Spinal cord (tissue), 10 donors: ENCODE data around the gene GRIK3. TPM values are rescaled to one million over a fixed set of nuclear protein-coding genes. Genes with fewer than 3 reads are reported as not detected.
"Not testable (repeated sequence)": the region's sequence is repeated elsewhere in the genome, so short reads cannot be mapped to it uniquely, and the experiment has no call there.

Experiments
- DNase-seq, 6 donors: peaks; one replicate each; pipeline versions ENCODE4 v3.0.0 to v3.0.0-alpha.2; 2013 to 2015; ENCODE audit warnings: low spot score in 6 of 6, low read depth in 4 of 6
- H3K27ac ChIP-seq: one replicate; pipeline ENCODE4 v1.5.1; 2013; ENCODE audit warnings: low read depth, low read length, control low read depth
- H3K27me3 ChIP-seq: one replicate; pipeline ENCODE4 v1.6.1; 2013; ENCODE audit warnings: low read length; ENCODE audit not compliant: control insufficient read depth, insufficient read depth
- H3K36me3 ChIP-seq: one replicate; pipeline ENCODE4 v1.6.1; 2013; ENCODE audit warnings: low read length; ENCODE audit not compliant: control insufficient read depth, insufficient read depth
- H3K4me1 ChIP-seq: one replicate; pipeline ENCODE4 v1.6.1; 2013; ENCODE audit warnings: low read length; ENCODE audit not compliant: control insufficient read depth, insufficient read depth
- H3K4me3 ChIP-seq: one replicate; pipeline ENCODE4 v1.5.1; 2013; ENCODE audit warnings: low read depth, low read length, control low read depth
- H3K9me3 ChIP-seq: one replicate; pipeline ENCODE4 v1.6.1; 2013; ENCODE audit warnings: low read length; ENCODE audit not compliant: control insufficient read depth, insufficient read depth
- WGBS: methylation state at CpG from one replicate; pipeline ENCODE4 v1.1.5; 2013; ENCODE audit warnings: missing lambda C conversion rate; ENCODE audit not compliant: insufficient coverage; 5-methylcytosine and 5-hydroxymethylcytosine counted together
- polyA plus RNA-seq, 2 donors: library from polyadenylated mRNA; unstranded; fragments of 120-200 nt; gene quantifications; one replicate each; pipeline ENCODE4 v1.2.1, GENCODE V29; 2013; ENCODE audit not compliant: insufficient read length in 2 of 2
- total RNA-seq, 2 donors: library from RNA; depleted of rRNA in 1 of 2; stranded (reverse); fragments of 120-200 nt in 1 of 2; fragments of >200 nt in 1 of 2; gene quantifications; one replicate each; pipeline versions ENCODE4 v1.2.3 to v1.2.4, GENCODE V29; 2013 to 2014
- donor health status: healthy.

Gene GRIK3
- total and polyA plus RNA-seq, 4 donors = 18.5 to 43.6 (median 31.3) TPM

GRCh38 chr1:36912365-36912865 lies 121.9 kb downstream of the GRIK3 start:
- Histone ChIP-seq H3K27me3 (no peaks in the 10 kb centered on the region), H3K4me3 (no peak overlapping the region), H3K9me3 (no peaks in the 10 kb centered on the region), H3K4me1 (peaks cover 31% of the 10 kb centered on the region), H3K36me3 (no peaks in the 10 kb centered on the region), H3K27ac (no peak overlapping the region)
- 55% methylated on average over 2 of the region's 7 CpGs for WGBS
- no peak for DNase-seq

GRCh38 chr1:36911561-36912364 lies 122.6 kb downstream of the GRIK3 start:
- Histone ChIP-seq H3K36me3 (no peaks in the 10 kb centered on the region), H3K4me3 (no peak overlapping the region), H3K27me3 (no peaks in the 10 kb centered on the region), H3K27ac (no peak overlapping the region), H3K4me1 (peaks cover 31% of the 10 kb centered on the region), H3K9me3 (no peaks in the 10 kb centered on the region)
- WGBS = 71% methylated on average over 21 of the region's 21 CpGs
- no peak for DNase-seq

GRCh38 chr1:36910886-36911540 lies 123.3 kb downstream of the GRIK3 start:
- Histone ChIP-seq H3K27ac (no peak overlapping the region), H3K4me1 (peaks cover 31% of the 10 kb centered on the region), H3K36me3 (no peaks in the 10 kb centered on the region), H3K9me3 (no peaks in the 10 kb centered on the region), H3K27me3 (no peaks in the 10 kb centered on the region), H3K4me3 (no peak overlapping the region)
- DNase-seq = no peak
- 78% methylated on average over 9 of the region's 9 CpGs for WGBS

GRCh38 chr1:36909946-36910725 lies 124.2 kb downstream of the GRIK3 start:
- Histone ChIP-seq H3K36me3 (no peaks in the 10 kb centered on the region), H3K4me1 (peaks cover 31% of the 10 kb centered on the region), H3K27ac (no peak overlapping the region), H3K9me3 (no peaks in the 10 kb centered on the region), H3K27me3 (no peaks in the 10 kb centered on the region), H3K4me3 (no peak overlapping the region)
- DNase-seq = no peak
- WGBS = 49% methylated on average over 6 of the region's 10 CpGs

- not testable (repeated sequence) for H3K4me3 ChIP-seq, H3K27me3 ChIP-seq, H3K27ac ChIP-seq, H3K36me3 ChIP-seq, H3K9me3 ChIP-seq, DNase-seq
- WGBS = 94% methylated on average over 10 of the region's 10 CpGs
- H3K4me1 ChIP-seq = peaks cover 31% of the 10 kb centered on the region
Measured at GRCh38 chr1:36909359-36909758, 125.0 kb downstream of the GRIK3 start.

- 90% methylated on average over 1 of the region's 3 CpGs for WGBS
- no peaks in the 10 kb centered on the region for H3K9me3 ChIP-seq
- no peak for DNase-seq
- peaks cover 22% of the 10 kb centered on the region for H3K4me1 ChIP-seq
- no peaks in the 10 kb centered on the region for H3K27me3 ChIP-seq
- no peak overlapping the region for H3K27ac ChIP-seq
- H3K36me3 ChIP-seq = no peaks in the 10 kb centered on the region
- H3K4me3 ChIP-seq = no peak overlapping the region
Measured at GRCh38 chr1:36908096-36908495, 126.2 kb downstream of the GRIK3 start.

GRCh38 chr1:36906555-36906954 lies 127.8 kb downstream of the GRIK3 start:
- Histone ChIP-seq H3K27me3 (no peaks in the 10 kb centered on the region), H3K27ac (no peak overlapping the region), H3K4me3 (no peak overlapping the region), H3K9me3 (no peaks in the 10 kb centered on the region), H3K36me3 (no peaks in the 10 kb centered on the region), H3K4me1 (peaks cover 8% of the 10 kb centered on the region)
- 70% methylated on average over 2 of the region's 3 CpGs for WGBS
- DNase-seq = no peak

GRCh38 chr1:36905941-36906340 lies 128.4 kb downstream of the GRIK3 start:
- WGBS = 94% methylated on average over 2 of the region's 3 CpGs
- Histone ChIP-seq H3K36me3 (no peaks in the 10 kb centered on the region), H3K4me3 (no peak overlapping the region), H3K9me3 (no peaks in the 10 kb centered on the region), H3K27ac (no peak overlapping the region), H3K4me1 (peaks cover 6% of the 10 kb centered on the region), H3K27me3 (no peaks in the 10 kb centered on the region)
- DNase-seq = no peak

- Histone ChIP-seq H3K4me1 (no peaks in the 10 kb centered on the region), H3K27ac (no peak overlapping the region), H3K4me3 (no peak overlapping the region), H3K27me3 (no peaks in the 10 kb centered on the region), H3K9me3 (peaks cover 3% of the 10 kb centered on the region), H3K36me3 (no peaks in the 10 kb centered on the region)
- DNase-seq = no peak
- 83% methylated on average over 1 of the region's 1 CpG for WGBS
Measured at GRCh38 chr1:36900128-36900527, 134.2 kb downstream of the GRIK3 start.
